Neural cell (in vitro differentiated cells): Measurements from ENCODE around the gene IRF2BPL.

Experiments used
- EZH2 ChIP-seq: fragments of 200-600, 300-800 bp; shearing (Covaris generic), sonication (generic); IDR thresholded peaks from 2 replicates; pipeline ENCODE4 v1.6.1; 2014; ENCODE audit warnings: antibody characterized with exemption, low read length, borderline replicate concordance, mild to moderate bottlenecking; ENCODE audit not compliant: insufficient read depth, poor library complexity, severe bottlenecking
- MXI1 ChIP-seq: fragments of 450-650 bp; conservative IDR thresholded peaks from 2 replicates; pipeline ENCODE4 v1.6.1; 2014; ENCODE audit warnings: antibody characterized with exemption, mild to moderate bottlenecking; ENCODE audit not compliant: poor library complexity, severe bottlenecking
- POLR2AphosphoS5 ChIP-seq: IDR thresholded peaks from 2 replicates; pipeline ENCODE4 v1.6.1; 2012
- RAD21 ChIP-seq: fragments of 450-650 bp; conservative IDR thresholded peaks from 2 replicates; pipeline ENCODE4 v1.6.1; 2014; ENCODE audit warnings: antibody characterized with exemption, mild to moderate bottlenecking, moderate library complexity
- TAF1 ChIP-seq: IDR thresholded peaks from 2 replicates; pipeline ENCODE4 v1.6.1; 2012; ENCODE audit warnings: low read depth
- TF ChIP-seq, protein P1 (sequence below): fragments of 450-650 bp; IDR thresholded peaks from 2 replicates; pipeline ENCODE4 v1.5.1; 2014; ENCODE audit warnings: antibody characterized with exemption, mild to moderate bottlenecking, moderate library complexity; ENCODE audit not compliant: poor library complexity, severe bottlenecking
- TF ChIP-seq, protein P2 (sequence below): IDR thresholded peaks from 2 replicates; pipeline ENCODE4 v1.6.1; 2012; ENCODE audit warnings: borderline replicate concordance

DNA sequence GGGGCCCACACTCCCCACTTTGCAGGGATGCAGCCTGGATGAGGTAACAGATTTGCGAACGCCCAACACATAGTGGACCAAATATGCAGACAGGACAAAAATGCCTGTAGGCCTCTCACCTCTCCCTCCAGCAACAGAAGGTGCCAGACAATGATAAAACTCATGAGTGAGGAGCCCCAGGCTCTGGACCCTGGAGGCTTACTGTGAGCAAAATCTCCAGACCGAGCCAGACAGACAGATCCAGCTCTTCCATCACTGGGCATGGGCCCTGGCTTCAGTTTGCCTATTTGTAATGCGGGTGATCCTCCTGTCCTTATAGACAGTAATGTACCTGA is 42.3 kb downstream of the IRF2BPL start:
- TF ChIP-seq TAF1 = no peak
- TF ChIP-seq, protein P1, sequence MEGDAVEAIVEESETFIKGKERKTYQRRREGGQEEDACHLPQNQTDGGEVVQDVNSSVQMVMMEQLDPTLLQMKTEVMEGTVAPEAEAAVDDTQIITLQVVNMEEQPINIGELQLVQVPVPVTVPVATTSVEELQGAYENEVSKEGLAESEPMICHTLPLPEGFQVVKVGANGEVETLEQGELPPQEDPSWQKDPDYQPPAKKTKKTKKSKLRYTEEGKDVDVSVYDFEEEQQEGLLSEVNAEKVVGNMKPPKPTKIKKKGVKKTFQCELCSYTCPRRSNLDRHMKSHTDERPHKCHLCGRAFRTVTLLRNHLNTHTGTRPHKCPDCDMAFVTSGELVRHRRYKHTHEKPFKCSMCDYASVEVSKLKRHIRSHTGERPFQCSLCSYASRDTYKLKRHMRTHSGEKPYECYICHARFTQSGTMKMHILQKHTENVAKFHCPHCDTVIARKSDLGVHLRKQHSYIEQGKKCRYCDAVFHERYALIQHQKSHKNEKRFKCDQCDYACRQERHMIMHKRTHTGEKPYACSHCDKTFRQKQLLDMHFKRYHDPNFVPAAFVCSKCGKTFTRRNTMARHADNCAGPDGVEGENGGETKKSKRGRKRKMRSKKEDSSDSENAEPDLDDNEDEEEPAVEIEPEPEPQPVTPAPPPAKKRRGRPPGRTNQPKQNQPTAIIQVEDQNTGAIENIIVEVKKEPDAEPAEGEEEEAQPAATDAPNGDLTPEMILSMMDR = no peak
- no peak for TF ChIP-seq RAD21
- TF ChIP-seq POLR2AphosphoS5 = no peak
- TF ChIP-seq MXI1 = no peak
- TF ChIP-seq, protein P2, sequence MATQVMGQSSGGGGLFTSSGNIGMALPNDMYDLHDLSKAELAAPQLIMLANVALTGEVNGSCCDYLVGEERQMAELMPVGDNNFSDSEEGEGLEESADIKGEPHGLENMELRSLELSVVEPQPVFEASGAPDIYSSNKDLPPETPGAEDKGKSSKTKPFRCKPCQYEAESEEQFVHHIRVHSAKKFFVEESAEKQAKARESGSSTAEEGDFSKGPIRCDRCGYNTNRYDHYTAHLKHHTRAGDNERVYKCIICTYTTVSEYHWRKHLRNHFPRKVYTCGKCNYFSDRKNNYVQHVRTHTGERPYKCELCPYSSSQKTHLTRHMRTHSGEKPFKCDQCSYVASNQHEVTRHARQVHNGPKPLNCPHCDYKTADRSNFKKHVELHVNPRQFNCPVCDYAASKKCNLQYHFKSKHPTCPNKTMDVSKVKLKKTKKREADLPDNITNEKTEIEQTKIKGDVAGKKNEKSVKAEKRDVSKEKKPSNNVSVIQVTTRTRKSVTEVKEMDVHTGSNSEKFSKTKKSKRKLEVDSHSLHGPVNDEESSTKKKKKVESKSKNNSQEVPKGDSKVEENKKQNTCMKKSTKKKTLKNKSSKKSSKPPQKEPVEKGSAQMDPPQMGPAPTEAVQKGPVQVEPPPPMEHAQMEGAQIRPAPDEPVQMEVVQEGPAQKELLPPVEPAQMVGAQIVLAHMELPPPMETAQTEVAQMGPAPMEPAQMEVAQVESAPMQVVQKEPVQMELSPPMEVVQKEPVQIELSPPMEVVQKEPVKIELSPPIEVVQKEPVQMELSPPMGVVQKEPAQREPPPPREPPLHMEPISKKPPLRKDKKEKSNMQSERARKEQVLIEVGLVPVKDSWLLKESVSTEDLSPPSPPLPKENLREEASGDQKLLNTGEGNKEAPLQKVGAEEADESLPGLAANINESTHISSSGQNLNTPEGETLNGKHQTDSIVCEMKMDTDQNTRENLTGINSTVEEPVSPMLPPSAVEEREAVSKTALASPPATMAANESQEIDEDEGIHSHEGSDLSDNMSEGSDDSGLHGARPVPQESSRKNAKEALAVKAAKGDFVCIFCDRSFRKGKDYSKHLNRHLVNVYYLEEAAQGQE = no peak
- no peak for TF ChIP-seq EZH2
